Measurements from ENCODE around the gene SVEP1.
A peak's percentile ranks its signal among the peaks of the same experiment; 100 is the strongest.
"Not testable (repeated sequence)": the region's sequence is repeated elsewhere in the genome, so short reads cannot be mapped to it uniquely, and the experiment has no call there.

Gene SVEP1

DNA sequence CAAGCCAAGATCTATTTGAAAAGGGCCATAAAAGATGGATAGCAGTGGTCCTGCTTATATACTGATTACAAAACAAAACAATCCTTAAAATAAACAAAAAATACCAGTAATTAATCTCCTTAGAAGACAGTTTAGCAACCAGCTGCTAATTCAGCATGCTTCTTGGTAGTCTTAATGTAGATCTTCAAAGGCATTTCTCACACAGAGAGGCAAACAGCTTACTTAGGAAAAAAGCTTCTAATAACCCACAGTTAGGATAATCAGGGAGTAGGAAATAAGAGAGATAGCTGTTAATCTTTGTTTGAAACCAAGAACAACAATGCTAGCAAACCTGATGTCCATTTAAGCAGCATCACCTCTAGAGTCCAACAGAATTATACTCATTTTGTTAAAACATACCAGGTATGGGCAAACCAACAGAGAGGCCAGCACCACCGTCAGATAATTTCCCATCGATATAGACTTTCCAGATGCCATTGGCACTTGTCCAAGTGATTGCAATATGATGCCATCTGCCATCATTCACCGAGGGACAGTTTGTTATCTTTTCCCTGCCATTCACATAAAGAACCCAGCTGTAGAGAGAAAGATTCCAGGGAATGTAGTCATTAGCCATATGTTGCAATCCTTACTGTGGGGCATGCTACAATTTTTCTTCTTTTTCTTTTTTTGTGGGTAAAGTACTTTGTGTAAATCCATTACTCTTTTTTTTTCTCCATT is 136.2 kb downstream of the SVEP1 start:
- peak; percentile 87 for DNase-seq

DNA sequence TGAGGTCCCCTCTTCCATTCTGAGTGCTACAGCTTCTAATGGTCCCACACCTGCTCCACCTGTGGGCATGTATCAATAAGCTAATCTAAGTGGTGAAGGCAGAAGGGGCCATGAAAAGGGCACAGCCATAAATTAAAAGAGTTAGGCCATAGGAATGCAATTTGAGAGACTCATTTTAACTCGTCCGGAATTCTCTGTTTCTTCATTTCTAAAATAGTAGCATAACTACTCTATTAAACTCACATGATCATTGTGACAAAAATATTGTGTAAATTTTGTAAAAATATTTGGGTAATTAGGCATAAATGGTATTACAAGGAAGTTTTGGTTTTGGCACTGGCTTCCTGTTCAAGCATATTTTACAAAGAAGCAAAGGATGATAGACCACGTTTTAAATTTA is 138.7 kb downstream of the SVEP1 start:
- DNase-seq: no peak

DNA sequence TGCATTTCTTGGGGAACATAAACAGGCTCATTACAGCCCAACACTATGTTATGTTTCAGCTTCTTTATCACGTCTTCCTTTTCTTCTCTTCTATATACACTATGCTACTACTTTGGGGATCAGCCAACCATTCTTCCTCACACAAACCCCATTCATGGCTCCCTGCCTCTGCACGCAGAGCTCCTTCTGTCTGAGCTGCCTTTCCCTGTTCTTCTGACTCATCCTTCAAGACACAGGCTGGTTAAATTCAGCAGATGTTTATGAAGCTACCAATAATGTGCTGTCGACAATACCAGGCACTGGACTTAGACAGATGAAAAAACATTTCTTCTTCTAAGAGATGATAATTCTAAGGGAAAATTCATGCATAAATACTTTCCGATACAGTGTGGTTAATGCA is 139.4 kb downstream of the SVEP1 start:
- peak; percentile 88 for DNase-seq

DNA sequence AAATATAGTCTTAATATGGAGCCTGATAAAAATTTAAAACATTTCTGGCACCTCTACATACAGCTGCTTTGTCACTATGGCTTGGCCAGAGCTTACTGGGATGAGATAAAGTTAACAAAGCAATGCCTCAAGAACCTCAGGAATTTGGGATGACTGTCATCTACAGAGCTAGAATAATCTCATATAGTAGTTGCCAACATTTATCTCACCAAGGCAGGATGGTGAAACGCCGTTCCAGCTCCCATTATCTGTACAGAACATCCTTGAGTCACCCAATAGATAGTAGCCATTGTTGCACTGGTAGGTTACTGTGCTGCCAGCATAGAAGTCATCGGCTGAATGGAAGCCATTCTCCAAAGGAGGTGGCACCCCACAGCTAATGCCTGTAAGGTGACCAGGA is 147.3 kb downstream of the SVEP1 start:
- peak; percentile 67 for DNase-seq

DNA sequence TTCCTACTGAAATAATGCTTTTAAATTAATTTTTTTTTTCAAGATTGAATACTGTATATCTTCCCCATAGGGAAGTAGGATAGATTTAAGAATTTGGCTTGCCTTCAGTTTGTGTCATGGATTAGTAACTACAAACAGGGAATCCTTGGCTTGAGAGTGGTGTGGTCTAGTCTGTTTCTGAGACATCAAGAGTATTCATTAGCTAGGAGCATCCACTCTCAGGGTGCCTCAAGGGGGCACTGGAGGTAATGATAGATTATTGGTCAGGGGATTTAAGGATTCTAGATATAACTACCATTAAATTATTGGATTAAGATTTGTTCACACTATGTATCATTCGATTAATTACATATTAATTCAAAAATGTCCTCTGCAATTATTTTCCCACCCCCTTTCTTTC is 150.1 kb downstream of the SVEP1 start:
- DNase-seq: peak; percentile 19

DNA sequence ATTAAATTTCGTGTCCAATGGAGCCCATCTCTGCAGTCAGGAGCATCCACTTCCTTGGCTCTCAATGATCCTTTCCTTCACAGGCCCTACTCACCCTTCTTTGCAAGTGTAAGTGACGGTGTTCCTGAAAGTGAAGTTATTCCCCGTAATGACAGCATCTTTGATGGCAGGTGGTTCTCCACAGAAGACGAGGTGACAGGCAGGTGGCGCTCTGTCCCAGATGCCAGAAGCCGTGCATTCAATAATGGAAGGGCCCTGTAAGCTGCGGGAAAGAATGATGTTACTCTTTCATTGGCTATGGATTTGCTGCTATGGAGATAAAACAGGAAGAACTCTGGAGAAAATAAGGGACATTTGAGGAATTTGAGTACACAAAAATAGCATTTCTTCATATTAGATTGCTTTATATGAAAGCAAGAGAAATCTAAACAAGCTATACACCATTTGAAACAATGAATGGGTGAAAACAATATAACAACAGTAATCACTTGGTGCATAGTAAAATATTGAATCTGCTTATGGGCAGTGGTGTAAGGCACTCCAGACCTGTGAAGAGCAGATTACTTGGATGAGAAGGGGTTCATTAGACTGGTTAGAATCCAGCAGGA is 151.9 kb downstream of the SVEP1 start:
- DNase-seq: peak; percentile 45

DNA sequence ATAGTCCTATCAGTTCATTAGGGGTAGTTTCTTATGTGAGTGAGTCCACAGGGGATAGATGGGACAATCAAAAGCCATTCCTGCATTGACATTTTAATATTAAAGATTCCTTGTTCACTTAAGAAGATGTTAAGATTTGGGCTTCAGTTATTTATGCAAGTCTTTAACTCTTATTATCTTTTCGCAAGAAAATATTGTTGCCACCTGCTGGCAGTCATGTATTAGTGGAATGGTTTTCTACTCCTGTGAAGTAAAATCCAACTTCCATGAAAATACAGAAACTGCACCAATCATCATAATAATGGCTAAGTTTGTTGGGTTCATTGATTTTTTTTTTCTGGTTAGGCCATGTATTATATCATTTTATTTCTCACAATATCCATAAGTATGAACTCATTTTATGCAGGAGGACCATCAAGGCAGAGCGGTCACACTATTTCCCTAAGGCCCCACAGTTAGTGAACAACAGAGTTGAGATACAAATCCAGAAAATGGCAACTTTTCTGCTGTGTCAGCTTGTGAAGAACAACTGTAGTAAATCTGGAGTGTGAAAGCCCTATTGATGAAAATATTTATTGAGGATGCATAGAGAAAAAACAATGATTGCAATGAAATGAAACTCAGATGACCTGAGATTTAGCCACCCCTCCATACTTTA is 153.4 kb downstream of the SVEP1 start:
- peak; percentile 39 for DNase-seq

DNA sequence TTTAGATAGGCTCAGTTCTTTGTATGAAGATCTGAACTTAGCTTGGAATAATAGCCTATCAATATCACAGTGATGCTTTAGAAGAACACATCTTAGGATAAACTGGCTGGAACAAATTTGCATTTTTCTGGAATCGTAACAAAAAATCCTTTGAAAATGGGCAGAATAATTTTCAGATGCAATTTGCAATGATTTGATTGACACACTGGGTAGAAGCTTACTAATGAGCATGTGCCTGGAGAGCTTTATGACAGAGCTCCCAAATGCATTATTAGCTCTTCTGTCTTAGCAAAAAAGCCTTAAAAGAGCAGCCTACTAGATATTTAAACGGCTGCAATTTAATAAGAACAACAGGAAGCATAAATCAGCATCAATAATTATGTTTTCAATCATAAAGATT is 165.1 kb downstream of the SVEP1 start:
- no peak for DNase-seq

DNA sequence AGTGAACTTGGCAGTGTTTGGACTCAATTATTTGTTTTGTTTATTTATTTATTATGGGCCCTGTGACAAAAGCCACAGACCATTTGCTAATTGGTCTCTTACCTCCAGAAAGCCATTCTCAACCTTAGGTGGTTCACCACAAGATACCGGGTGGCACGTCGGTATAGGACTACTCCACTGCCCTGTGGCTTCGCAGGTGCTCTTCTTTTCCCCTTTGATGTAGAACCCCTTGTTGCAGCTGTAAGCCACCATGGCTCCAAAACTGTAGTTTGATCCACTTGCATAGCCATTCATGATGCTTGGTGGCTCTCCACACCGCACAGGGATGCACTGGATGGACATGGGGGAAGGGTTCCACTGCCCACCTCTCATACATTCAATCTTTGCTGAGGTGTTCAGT is 168.6 kb downstream of the SVEP1 start:
- no peak for DNase-seq

DNA sequence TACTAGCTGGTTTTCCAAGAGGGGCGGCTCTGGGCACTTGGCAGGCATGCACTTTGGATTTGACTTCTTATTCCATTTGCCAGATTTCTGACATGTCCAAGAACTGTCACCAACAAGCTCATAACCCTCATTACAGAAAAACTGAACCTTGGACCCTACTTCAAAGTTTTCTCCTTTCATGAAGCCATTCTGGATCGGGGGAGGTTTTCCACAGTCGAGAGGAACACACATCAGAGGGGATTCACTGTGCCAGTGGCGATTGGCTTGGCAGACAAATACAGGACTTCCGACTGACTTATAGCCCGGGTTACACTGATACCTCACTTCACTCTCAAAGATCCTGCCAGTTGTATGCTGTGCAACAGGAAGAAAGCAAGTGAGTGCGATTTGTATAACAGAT is 170.9 kb downstream of the SVEP1 start:
- no peak for DNase-seq

DNA sequence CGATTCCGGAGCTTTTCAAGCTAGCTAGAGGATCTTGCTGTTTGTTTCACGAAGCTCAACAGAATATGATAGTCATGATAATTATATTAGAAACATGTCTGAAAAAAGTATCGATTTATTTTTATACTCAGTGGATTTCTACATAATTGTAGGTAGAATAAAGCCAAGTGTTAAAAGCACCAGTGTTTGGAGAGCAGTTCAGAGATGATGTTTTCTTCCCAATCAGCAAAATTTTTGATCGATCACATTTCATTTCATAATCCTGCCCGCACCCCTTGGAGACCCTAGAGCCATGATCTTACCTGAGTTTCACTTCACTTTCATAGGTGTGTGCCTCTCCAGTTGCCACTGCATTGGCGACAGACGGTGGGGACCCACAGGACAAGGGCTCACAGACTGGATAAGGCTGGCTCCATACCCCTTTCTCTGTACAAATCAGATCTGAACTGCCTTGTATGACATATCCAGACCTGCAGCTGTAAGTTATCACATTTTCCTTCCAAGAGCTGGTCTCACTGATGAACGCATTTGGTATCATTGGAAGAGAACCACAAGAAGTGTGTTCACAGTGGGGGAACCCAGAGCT is 173.6 kb downstream of the SVEP1 start:
- DNase-seq: no peak

DNA sequence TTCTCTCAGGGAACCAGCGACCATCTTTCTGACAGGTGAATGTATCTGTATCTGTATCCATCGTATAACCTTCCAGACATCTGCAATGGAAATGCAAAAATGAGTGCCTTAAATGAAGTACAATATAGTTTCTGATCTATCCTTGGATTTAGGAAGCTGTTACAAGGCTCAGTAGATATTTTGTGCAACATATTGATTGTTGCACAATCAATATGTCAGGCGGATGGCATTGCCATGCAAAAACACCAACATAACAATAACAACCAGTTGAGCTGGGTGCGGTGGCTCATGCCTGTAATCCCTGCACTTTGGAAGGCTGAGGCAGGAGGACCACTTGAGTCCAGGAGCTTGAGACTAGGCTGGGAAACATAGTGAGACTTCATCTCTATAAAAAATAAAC is 175.1 kb downstream of the SVEP1 start:
- no peak for DNase-seq

DNA sequence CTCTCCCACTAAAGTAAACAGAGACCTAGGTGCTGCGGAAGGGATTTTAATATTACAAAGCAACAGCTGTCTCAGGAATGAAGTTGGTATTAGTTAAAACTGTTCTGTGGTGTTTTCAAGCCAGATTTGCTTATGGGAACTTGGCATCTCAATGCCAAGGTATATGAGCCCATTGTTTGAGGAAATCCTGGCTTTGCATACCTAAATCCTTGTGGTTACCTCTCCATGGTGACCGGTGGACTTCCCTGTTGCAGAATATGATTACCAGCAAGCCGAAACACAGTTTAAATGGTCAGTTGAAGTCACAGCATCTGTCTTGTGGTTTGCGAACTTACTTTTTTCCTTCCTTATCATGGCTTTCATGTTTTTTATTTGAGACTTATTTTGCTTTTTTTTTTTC is 179.6 kb downstream of the SVEP1 start:
- no peak for DNase-seq

DNA sequence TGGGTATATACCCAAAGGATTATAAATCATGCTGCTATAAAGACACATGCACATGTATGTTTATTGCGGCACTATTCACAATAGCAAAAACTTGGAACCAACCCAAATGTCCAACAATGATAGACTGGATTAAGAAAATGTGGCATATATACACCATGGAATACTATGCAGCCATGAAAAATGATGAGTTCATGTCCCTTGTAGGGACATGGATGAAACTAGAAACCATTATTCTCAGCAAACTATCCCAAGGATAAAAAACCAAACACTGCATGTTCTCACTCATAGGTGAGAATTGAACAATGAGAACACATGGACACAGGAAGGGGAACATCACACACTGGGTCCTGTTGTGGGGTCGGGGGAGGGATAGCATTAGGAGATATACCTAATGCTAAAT is 180.5 kb downstream of the SVEP1 start:
- not testable (repeated sequence) for DNase-seq

DNA sequence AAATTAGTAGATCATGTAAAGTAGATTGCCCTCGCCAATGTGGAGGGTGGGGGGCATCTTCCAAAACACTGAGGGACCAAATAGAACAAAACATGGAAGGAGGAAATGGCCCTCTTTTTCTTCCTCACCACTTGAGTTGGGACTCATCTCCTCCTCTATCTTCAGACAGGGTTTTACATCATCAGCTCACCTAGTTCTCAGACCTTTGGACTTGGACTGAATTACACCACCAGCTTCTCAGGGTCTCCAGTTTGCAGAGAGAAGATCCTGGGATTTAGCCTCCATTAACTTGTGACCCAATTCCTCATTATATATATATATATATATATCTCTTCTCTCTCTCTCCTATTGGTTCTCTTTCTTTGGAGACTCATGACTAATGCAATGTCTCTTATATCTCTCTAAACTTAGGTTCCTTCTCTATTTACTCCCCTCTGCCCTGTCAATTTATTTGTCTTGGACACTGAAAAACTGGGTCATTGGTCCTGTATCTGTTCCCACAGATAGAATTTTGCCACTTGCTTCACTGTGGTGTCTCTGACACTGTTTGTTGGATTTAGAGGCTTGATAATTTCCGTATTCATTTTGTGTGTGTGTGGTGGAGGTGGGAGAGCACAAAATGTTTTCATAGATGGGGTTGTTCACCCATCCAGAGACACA is 187.6 kb downstream of the SVEP1 start:
- DNase-seq: no peak

DNA sequence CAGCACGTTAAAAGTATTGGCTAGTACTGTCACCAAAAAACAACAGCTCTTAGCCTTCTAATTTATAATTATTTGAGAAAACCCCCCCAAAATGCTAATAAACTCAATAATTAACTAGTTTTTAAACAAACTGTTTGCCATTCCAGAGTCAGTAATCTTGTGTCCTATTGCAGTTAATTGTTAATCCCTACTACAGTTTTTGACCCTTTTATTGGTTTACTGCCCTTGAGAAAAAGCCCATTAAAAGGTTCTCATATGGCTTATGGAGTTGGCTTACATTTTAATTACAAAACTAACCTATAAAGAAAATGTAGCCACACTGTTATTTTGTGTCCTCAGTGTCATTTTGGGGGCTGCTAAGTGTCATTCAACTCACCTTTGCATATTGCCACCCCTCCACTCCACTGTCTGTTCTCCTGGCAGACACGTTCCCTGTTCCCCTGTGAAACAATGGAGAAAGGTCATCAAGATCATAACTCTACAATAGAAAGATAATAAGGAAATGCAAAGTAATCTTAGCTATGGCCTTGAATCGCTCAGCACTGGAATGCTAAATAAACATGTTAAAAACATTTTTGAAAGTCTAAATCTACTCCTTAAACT is 190.3 kb downstream of the SVEP1 start:
- DNase-seq: no peak

DNA sequence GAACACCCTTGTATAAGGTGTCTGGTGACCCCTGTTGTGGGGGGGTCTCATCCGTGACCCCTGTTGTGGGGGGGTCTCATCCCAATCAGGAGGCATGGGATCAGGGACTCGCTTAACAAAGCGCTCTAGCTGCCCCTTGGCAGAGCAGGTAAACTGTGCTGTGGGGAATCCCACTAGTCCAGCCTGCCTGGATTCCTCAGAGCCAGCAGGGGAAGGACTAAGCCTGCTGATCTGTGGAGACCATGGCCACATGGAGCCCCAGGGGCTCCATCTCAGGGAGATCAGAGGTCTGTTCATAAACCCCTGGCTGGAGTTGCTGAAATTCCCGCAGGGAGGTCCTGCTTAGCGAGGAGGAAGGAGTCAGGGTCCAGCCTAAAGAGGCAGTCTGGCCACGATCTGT is 196.1 kb downstream of the SVEP1 start:
- no peak for DNase-seq

DNA sequence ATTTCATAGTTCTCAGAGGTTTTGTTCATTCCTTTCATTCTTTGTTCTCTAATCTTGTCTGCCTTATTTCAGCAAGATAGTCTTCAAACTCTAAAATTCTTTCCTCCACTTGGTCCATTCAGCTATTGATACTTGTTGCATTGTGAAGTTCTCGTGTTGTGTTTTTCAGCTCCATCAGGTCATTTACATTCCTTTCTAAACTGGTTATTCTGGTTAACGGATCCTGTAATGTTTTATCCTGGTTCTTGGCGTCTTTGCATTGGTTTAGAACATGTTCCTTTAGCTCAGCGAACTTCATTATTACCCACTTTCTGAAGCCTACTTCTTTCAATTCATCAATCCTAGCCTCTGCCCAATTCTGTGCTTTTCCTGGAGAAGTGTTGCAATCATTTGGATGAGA is 196.8 kb downstream of the SVEP1 start:
- DNase-seq: no peak

DNA sequence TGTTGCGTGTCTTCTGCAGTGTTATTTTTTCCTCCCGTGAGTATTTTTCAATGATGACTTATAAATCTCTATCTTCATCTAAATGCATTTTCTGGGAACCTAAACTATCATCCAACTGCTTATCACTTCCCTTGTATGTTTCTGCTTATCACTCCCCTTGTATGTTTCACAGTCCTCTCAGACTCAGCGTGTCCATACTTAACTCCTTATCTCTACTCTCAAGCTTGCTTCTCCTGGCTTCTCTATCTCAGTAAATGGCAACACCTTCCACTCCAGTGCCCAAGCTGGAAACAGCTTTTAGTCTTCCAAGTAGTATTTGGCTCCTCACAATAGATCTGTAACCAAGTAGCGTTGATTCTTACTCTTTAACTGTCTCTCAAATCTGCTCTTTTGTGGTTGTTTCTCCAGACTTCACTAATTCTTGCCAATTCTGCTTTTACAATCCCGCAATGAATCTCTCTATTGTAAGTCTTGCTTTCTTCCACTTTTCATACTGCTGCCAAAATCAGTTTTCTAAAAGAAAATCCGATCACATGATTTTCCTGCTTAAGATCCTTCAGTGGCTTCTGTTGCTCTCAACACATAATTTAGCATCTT is 208.0 kb downstream of the SVEP1 start:
- no peak for DNase-seq

DNA sequence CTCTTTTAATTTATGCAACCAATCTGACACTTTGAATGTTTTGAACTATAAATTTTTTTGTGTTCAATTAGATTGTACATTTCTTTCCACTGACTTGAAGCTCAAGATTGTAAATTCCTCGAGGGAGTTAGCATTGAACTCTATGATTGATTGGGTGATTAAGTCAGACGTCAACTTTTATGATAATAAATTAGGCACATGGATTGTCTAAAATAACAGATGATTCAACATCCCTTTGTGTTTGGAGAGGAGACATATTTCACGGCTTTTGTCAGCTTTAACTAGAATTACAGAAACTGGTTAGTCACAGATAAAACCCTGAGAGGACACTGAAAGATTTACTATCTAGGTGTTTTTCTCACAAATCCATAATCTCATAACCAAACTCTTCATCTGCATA is 209.2 kb downstream of the SVEP1 start:
- DNase-seq: peak; percentile 66

DNA sequence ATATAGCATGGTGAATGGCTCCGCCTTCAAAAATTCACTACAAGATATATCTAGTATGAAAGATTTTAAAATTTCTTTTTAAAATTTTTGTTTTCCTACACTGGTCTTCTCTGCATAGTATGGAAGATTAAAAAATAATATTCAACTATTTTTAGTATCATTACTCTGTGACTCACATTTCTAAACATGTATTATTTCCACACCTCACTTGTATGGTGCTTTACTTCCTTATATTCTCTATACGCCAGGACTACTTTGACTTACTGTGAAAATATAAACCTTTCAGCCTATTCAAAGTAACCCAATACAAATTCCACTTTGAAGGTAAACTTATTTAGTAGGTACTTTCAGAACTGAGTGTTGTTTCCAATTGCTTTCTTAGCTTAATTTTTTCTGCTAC is 215.1 kb downstream of the SVEP1 start:
- DNase-seq: no peak

DNA sequence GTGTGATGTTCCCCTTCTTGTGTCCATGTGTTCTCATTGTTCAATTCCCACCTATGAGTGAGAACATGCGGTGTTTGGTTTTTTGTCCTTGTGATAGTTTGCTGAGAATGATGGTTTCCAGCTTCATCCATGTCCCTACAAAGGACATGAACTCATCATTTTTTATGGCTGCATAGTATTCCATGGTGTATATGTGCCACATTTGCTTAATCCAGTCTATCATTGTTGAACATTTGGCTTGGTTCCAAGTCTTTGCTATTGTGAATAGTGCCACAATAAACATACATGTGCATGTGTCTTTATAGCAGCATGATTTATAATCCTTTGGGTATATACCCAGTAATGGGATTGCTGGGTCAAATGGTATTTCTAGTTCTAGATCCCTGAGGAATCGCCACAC is 220.5 kb downstream of the SVEP1 start:
- DNase-seq: not testable (repeated sequence)

Data from fibroblast of skin of scalp (primary cell).